WI38 (cell line): ENCODE data around the gene CDCP1.

Experiments
- H3K4me3 ChIP-seq: 2 replicates; pipeline ENCODE4 v1.5.1; 2011; ENCODE audit warnings: low read depth, mild to moderate bottlenecking, control low read depth, low read length
- CTCF ChIP-seq: IDR thresholded peaks from 2 replicates; pipeline ENCODE4 v1.5.1; 2012; ENCODE audit warnings: low read depth, mild to moderate bottlenecking, control low read depth, low read length

The CDCP1 gene

GRCh38 chr3:45049807-45050206, 96.4 kb downstream of the CDCP1 start:
- no peak for TF ChIP-seq CTCF
- no peak overlapping the region for H3K4me3 ChIP-seq

GRCh38 chr3:45048244-45048643, 97.9 kb downstream of the CDCP1 start:
- no peak for TF ChIP-seq CTCF
- no peak overlapping the region for H3K4me3 ChIP-seq

GRCh38 chr3:45043728-45044299, 102.4 kb downstream of the CDCP1 start:
- no peak overlapping the region for H3K4me3 ChIP-seq
- 0 out of 2 replicates have a peak, but pooled peaks have one; percentile 7 for TF ChIP-seq CTCF

GRCh38 chr3:45042162-45042561, 104.0 kb downstream of the CDCP1 start:
- no peak for TF ChIP-seq CTCF
- no peak overlapping the region for H3K4me3 ChIP-seq

- no peak for TF ChIP-seq CTCF
- H3K4me3 ChIP-seq, result no peak overlapping the region
Observed at GRCh38 chr3:45041666-45042065, 104.5 kb downstream of the CDCP1 start.

GRCh38 chr3:45037720-45038455, 108.3 kb downstream of the CDCP1 start:
- H3K4me3 ChIP-seq, result no peak overlapping the region
- peak; percentile 84 for TF ChIP-seq CTCF

- TF ChIP-seq CTCF, result no peak
- H3K4me3 ChIP-seq, result peak overlapping the region; percentile 38
Observed at GRCh38 chr3:45035441-45036301, 110.5 kb downstream of the CDCP1 start.
